Fibroblast of the aortic adventitia (primary cell): ENCODE measurements around the gene TMEM203. TPM values are rescaled to one million over a fixed set of nuclear protein-coding genes. Genes with fewer than 3 reads are reported as not detected.

Experiments
- DNase-seq: peaks from one replicate; pipeline ENCODE4 v3.0.0-alpha.2; 2010; ENCODE audit warnings: low read depth
- H3K4me3 ChIP-seq: 2 replicates; pipeline ENCODE4 v1.5.1; 2011; ENCODE audit warnings: low read depth, mild to moderate bottlenecking, control low read depth, low read length, moderate library complexity
- total RNA-seq: library from RNA; depleted of rRNA; stranded (reverse); fragments of >200 nt; gene quantifications from 2 replicates; pipeline ENCODE4 v1.2.3, GENCODE V29; 2012; ENCODE audit warnings: low replicate concordance
- TF ChIP-seq, protein P1 (sequence below): IDR thresholded peaks from 2 replicates; pipeline ENCODE4 v1.5.1; 2011; ENCODE audit warnings: mild to moderate bottlenecking, low read length, control low read depth, inconsistent platforms; ENCODE audit not compliant: insufficient read depth

TMEM203 gene
- total RNA-seq, 1 donor = 32.3 TPM

DNA sequence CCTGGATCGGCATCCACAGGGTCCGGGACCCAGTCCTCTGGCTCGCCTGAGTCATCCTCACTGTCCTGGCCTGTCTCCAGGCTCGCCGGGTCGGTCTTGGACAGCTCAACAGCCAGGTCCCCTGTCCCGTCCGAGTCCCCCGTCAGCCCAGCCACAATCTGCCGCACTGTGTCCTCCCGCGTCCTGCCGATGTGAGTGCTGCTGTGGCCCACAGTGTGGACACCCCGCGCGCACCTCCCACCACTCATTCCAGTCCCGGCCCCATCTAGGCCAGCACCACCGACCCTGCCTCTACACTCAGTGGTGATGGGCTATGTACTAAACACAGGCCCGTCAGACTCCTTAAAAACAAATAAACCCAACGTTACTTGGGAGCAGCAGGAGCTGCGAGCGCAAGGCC lies 23.8 kb downstream of the TMEM203 start:
- TF ChIP-seq, protein P1, sequence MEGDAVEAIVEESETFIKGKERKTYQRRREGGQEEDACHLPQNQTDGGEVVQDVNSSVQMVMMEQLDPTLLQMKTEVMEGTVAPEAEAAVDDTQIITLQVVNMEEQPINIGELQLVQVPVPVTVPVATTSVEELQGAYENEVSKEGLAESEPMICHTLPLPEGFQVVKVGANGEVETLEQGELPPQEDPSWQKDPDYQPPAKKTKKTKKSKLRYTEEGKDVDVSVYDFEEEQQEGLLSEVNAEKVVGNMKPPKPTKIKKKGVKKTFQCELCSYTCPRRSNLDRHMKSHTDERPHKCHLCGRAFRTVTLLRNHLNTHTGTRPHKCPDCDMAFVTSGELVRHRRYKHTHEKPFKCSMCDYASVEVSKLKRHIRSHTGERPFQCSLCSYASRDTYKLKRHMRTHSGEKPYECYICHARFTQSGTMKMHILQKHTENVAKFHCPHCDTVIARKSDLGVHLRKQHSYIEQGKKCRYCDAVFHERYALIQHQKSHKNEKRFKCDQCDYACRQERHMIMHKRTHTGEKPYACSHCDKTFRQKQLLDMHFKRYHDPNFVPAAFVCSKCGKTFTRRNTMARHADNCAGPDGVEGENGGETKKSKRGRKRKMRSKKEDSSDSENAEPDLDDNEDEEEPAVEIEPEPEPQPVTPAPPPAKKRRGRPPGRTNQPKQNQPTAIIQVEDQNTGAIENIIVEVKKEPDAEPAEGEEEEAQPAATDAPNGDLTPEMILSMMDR = no peak
- DNase-seq = no peak
- H3K4me3 ChIP-seq = no peak overlapping the region

DNA sequence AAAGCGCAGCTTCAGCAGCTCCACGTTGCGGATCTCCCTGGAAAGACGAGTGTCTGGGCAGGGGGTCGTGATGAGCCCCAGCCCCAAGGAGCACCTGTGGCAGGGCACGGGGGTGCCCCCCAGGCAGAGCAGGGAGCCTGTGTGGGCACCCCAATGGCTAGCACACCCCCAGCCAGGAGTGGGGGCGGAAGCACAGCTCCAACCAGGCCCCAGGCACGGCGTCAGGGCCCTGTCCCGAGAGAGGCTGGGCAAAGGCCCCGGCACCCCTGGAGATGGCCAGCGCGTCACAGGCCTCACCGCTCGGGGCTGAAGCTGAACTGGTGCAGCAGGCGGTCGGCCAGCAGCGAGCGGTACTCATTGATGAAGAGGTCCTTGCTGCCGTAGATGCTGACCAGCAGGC lies 25.0 kb downstream of the TMEM203 start:
- H3K4me3 ChIP-seq = no peak overlapping the region
- TF ChIP-seq, protein P1 = no peak
- no peak for DNase-seq

DNA sequence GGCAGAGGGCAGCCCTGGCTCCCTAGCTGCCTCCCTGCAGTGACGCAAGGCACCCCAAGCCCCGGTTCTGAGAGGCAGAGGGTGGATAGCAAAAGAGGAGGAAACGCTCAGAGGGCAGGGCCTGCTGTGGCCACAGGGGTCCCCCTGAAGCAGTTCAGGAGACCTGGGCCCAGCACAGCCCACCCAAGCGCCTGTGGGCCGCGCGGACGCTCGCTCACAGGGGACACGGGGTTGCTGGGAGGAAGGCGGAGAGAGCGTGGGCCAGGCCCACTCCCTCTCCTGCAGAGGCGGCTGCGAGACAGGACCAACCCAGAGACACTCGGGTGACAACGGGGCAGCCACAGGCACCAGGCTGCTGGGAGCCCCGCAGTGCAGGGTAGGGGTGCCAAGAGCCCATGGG lies 25.7 kb downstream of the TMEM203 start:
- TF ChIP-seq, protein P1 = no peak
- H3K4me3 ChIP-seq = no peak overlapping the region
- no peak for DNase-seq

DNA sequence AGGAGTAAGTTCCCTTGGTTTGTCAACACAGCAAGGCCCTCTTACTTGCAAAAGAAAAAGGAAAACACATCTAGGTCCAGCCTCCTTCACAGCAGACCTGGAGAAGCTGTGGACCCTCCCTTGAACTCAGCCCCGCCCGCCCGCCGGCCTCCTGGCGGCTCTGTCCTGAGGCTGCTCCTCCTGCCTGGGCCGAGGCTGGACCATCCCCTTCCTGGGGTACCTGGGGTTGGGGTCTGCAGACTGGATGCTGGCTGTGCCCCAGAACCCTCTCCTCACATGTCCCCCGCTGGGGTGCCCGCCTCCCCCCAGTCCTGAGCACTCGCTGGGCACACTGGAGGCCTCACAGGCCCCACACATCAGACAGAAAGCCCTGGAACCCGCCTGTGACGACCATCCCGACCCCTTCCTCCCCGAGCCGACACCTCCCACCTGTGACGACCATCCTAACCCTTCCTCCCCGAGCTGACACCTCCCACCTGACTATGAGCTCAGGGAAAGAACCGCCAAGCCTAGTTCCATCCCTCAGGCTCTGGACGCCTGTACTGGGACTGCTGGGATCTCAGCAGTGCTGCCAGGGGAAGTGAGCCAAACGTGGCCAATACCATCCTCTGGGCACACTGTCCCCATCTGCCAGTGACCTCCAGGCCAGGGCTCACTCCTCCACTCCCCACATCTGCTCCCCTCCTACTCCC lies 26.4 kb downstream of the TMEM203 start:
- TF ChIP-seq, protein P1 = no peak
- no peak for DNase-seq
- no peak overlapping the region for H3K4me3 ChIP-seq

DNA sequence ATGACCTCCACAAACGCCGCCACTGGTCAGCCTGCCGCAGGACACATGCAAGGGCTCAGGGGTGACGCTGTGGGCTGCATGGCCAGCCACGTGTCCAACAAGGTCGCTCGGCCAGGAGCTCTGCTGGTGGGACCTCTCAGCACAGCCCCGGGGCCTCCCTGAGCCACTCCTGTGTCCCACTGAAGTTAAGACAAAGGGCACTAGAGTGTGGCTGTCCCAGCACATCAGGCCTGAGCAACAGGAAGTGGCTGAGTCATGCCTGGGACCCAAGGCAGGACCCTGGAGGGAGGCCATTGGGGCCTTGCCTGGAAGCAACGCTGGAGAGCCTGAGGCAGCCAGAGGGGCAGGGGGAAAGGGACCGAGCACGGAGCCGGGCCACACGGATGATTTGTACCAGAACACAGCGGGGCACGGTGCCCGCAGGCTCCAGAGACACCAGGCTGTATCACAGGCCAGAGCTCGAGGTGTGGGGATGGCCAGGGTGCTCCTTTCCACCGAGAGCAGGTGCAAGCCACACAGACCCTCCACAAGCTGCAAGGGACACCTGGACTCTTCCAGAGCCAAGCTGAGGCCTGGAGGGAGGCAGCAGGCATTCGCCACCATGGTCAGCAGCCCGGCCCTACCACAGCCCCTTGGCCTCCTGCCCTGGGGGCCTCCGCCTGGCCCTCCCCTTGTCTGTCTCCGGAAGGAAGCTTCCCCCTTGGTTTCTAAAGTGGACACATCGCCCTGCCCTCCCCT lies 27.1 kb downstream of the TMEM203 start:
- TF ChIP-seq, protein P1 = no peak
- no peak overlapping the region for H3K4me3 ChIP-seq
- no peak for DNase-seq

DNA sequence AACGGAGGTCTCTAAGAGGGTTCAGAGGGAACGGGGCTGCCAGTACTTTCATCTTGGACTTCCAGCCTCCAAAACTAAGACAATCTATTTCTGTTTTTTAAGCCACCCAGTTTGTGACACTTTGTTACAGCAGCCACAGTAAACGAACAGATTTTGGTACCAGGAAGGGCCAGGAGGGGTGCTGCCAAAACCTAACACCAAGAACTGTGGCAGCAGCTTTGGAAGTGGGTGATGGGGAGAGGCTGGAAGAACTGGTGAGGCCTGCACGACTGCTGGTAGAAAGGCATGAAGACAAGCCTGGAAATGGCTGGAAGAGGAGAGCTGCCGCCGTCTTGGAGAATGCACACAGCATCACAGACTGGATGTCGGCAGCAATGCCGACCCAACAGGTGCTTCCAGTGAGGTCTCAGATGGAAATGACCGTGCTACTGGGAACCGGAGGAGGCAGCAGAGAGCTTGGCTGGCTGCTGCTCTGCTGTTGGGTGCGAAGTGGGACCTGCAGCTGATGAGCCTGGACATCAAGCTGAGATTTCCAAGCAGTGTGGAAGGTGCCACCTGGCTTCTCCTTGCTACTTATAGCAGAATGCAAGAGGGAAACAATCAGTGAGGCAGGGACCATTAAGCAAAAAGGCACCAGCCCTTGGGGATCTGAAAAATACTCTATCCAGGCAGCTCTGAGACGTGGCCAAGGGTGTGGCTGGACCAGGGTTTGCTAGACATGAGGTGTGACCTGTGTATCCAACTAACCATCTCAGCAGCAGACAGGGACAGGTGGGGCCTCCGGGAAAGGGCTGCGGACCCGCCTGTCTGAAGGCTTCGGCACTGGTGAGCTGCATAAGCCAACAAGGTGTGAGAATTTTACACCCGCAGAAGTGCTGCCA lies 28.9 kb downstream of the TMEM203 start:
- H3K4me3 ChIP-seq = no peak overlapping the region
- peak; percentile 16 for DNase-seq
- TF ChIP-seq, protein P1 = peak; percentile 65
